ENCODE results near the gene C17orf107. TPM values are rescaled to one million over a fixed set of nuclear protein-coding genes. Genes with fewer than 3 reads are reported as not detected.
A peak's percentile ranks its signal among the peaks of the same experiment; 100 is the strongest.

C17orf107 gene
- total and polyA plus RNA-seq, 2 of the 13 experiments (the other 11 are each of a cell fraction or from before 2014, with no cell fraction given) = 0.20 to 0.59 TPM

GRCh38 chr17:4940555-4941318 lies 41.4 kb downstream of the C17orf107 start (continued):
- no peak for TF ChIP-seq ZXDC (CRISPR knock-in tag; IDR thresholded peaks at IDR 0.05)
- no peak for TF ChIP-seq ZNF256 (CRISPR knock-in tag; conservative IDR thresholded peaks at IDR 0.05)
- peak; percentile 75 for TF ChIP-seq GABPA (IDR thresholded peaks at IDR 0.05; ENCODE audit: low read depth, low read length)
- 0 out of 2 replicates have a peak, but pooled peaks have one; percentile 94 for TF ChIP-seq GABPA (CRISPR knock-in tag; IDR thresholded peaks at IDR 0.05; ENCODE audit: low read depth)
- peak; percentile 51; the same call in 1 of the 2 replicates for TF ChIP-seq POLR2AphosphoS5 (IDR thresholded peaks at IDR 0.05; ENCODE audit: low read depth, low read length)
- no peak for TF ChIP-seq FLYWCH1 (CRISPR knock-in tag; IDR thresholded peaks at IDR 0.05)
- TF ChIP-seq GABPB1 (CRISPR knock-in tag; IDR thresholded peaks at IDR 0.05) = peak; percentile 44; the same call in 1 of the 2 replicates

GRCh38 chr17:4941319-4941610 lies 41.9 kb downstream of the C17orf107 start:
- H4K20me1 ChIP-seq (ENCODE audit: insufficient read depth, low read length) = peaks cover 19% of the 10 kb centered on the region
- H3K9ac ChIP-seq (ENCODE audit: insufficient read depth, low read depth, low read length) = peak overlapping the region; percentile 95
- no peak overlapping the region for H2AFZ ChIP-seq (ENCODE audit: low read length)
- peak overlapping the region; percentile 96 for H3K27ac ChIP-seq (ENCODE audit: extremely low read length, insufficient read depth, low read length)
- BruUV-seq (replicated peaks) = no TSS peak
- H3K4me1 ChIP-seq (ENCODE audit: insufficient read depth, low read length) = peaks cover 43% of the 10 kb centered on the region
- H3K9me3 ChIP-seq (ENCODE audit: low read length) = no peaks in the 10 kb centered on the region
- H3K4me2 ChIP-seq (ENCODE audit: low read depth, low read length) = peak overlapping the region; percentile 98
- no peaks in the 10 kb centered on the region; a peak in 1 of 5 replicates for H3K27me3 ChIP-seq (ENCODE audit: control insufficient read depth in 1 of 2, insufficient read depth in 2 of 2, low read length in 2 of 2)
- peaks cover 15 to 44% of the 10 kb centered on the region in 2 experiments for H3K36me3 ChIP-seq (replicated peaks in 1 of 2; ENCODE audit: control insufficient read depth in 1 of 2, insufficient read depth in 2 of 2, low read length in 2 of 2)
- ATAC-seq (no peak), FAIRE-seq (no peak), DNase-seq (ENCODE audit: low spot score) (no peak)
- CTCF ChIA-PET (ENCODE audit: low intra/inter-chr PET ratio, low total read pairs) = interaction anchor here (0.9 kb wide), 1 partner anchor 33 kb away, joined by 3 read pairs; no protein-coding TSS in a partner anchor
- intact Hi-C loops (cut with micrococcal nuclease; ENCODE audit: unreplicated experiment) = no loop called here
- peaks cover 58% of the 10 kb centered on the region for H3K79me2 ChIP-seq (ENCODE audit: insufficient read depth, low read length)
- WGBS (ENCODE audit: low lambda C conversion rate) = 29% methylated on average over 4 of the region's 4 CpGs
- peak overlapping the region; percentile 91 to 97 (median 93) for H3K4me3 ChIP-seq (replicated peaks in 1 of 3; ENCODE audit: insufficient read depth in 1 of 3, low read depth in 2 of 3, low read length in 3 of 3)
- TF ChIP-seq KLF6 (CRISPR knock-in tag; IDR thresholded peaks at IDR 0.05) = no peak
- 0 out of 2 replicates have a peak, but pooled peaks have one; percentile 58 for TF ChIP-seq ZNF431 (CRISPR knock-in tag; IDR thresholded peaks at IDR 0.05; ENCODE audit: borderline replicate concordance, low read depth)
- POLR2A ChIA-PET = interaction anchor here (3.2 to 3.9 kb wide), 3 partner anchors 8 to 32 kb away, joined by 58 to 201 read pairs (median 101); partner anchors contain the start of genes ENO3, PFN1 and SPAG7
- in situ Hi-C loops (cut with HindIII; ENCODE audit: extremely low pct_ligation_motif_present, low pct_unique_long_range_greater_than_20kb) = no loop called here

Data from HepG2 (cell line).